Measurements from ENCODE around the gene APRT. TPM values are rescaled to one million over a fixed set of nuclear protein-coding genes. Genes with fewer than 3 reads are reported as not detected.

Gene APRT
- total RNA-seq, 4 donors from 2014 or later: 56.2 to 78.7 (median 62.4) TPM

DNA sequence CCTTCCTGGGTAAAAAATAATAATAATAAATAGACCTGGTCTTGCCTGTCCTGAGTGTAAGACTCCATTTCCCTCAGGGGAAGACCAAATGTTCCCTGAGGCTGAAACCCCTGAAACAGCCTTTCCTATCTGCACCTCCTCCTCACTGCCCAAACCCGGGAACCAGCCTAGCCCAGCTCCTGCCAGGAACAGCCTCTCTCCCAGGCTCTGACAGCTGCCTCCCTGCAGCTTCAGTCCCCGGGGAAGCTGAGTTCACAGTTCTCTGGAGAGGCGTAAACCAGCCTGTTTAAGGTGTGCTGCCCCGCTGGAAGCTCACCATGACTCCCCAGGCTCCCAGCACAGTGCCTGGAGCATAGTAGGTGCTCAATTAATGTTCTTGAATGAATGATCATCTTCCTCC lies 15.4 kb downstream of the APRT start:
- ATAC-seq: no peak
- H3K27me3 ChIP-seq: peaks cover 12 to 23% (median 22%) of the 10 kb centered on the region in 3 donors
- DNase-seq: no peak
- H3K4me3 ChIP-seq: no peak overlapping the region
- no peaks in the 10 kb centered on the region for H3K36me3 ChIP-seq
- in situ Hi-C loops (cut with MboI; ENCODE audit: low sequenced_read_pairs in 4 of 4): no loop called here
- H3K27ac ChIP-seq: no peak overlapping the region
- intact Hi-C loops (cut with DNase I; ENCODE audit: low total_unique reads): no loop called here
- H3K4me1 ChIP-seq: no peaks in the 10 kb centered on the region
- TF ChIP-seq, protein P1, sequence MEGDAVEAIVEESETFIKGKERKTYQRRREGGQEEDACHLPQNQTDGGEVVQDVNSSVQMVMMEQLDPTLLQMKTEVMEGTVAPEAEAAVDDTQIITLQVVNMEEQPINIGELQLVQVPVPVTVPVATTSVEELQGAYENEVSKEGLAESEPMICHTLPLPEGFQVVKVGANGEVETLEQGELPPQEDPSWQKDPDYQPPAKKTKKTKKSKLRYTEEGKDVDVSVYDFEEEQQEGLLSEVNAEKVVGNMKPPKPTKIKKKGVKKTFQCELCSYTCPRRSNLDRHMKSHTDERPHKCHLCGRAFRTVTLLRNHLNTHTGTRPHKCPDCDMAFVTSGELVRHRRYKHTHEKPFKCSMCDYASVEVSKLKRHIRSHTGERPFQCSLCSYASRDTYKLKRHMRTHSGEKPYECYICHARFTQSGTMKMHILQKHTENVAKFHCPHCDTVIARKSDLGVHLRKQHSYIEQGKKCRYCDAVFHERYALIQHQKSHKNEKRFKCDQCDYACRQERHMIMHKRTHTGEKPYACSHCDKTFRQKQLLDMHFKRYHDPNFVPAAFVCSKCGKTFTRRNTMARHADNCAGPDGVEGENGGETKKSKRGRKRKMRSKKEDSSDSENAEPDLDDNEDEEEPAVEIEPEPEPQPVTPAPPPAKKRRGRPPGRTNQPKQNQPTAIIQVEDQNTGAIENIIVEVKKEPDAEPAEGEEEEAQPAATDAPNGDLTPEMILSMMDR (IDR thresholded peaks at IDR 0.05 in 4 of 5, conservative IDR thresholded peaks at IDR 0.05 in 1 of 5): no peak
- no peak for TF ChIP-seq POLR2A (IDR thresholded peaks at IDR 0.05)
- H3K9me3 ChIP-seq: no peaks in the 10 kb centered on the region

DNA sequence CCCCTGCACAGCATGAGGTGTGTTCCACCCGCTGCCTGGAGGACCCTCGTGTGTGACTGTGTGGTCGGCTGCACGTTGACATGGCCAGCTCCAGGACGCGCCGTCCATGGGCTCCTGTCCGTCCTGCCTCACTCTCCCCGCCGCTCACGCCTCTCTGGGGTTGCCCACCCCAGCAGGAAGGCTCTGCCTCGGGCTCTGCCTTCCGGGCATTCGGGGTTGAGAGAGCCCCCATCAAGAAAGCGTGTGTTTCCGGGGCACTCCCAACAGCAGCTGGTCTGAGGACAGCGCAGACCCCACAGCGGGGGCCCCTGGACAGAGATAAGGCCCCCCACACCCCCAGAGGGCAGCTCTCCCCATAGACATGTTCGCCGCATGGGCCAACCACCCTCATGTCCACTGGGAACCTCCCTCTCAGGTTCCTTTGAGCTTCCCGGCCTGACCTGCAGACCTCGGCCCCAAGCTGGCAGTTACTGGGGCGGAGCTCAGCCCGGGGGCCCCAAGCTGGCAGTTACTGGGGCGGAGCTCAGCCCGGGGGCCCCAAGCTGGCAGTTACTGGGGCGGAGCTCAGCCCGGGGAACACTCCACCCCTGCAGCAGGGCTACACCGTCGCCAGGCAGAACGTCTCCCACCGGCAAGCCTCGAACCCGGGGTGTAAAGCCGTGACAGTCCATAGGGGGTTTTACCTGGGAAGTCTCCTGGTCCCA lies 18.3 kb downstream of the APRT start:
- no peaks in the 10 kb centered on the region for H3K4me1 ChIP-seq
- peaks cover 17 to 24% (median 22%) of the 10 kb centered on the region in 3 donors for H3K27me3 ChIP-seq
- ATAC-seq (no peak), DNase-seq (no peak)
- H3K36me3 ChIP-seq: no peaks in the 10 kb centered on the region
- H3K9me3 ChIP-seq: no peaks in the 10 kb centered on the region
- TF ChIP-seq, protein P1 (IDR thresholded peaks at IDR 0.05 in 4 of 5, conservative IDR thresholded peaks at IDR 0.05 in 1 of 5): no peak
- no peak for TF ChIP-seq POLR2A (IDR thresholded peaks at IDR 0.05)
- H3K27ac ChIP-seq: no peak overlapping the region
- intact Hi-C loops (cut with DNase I; ENCODE audit: low total_unique reads) (no loop called here), in situ Hi-C loops (cut with MboI; ENCODE audit: low sequenced_read_pairs in 4 of 4) (no loop called here)
- no peak overlapping the region for H3K4me3 ChIP-seq

DNA sequence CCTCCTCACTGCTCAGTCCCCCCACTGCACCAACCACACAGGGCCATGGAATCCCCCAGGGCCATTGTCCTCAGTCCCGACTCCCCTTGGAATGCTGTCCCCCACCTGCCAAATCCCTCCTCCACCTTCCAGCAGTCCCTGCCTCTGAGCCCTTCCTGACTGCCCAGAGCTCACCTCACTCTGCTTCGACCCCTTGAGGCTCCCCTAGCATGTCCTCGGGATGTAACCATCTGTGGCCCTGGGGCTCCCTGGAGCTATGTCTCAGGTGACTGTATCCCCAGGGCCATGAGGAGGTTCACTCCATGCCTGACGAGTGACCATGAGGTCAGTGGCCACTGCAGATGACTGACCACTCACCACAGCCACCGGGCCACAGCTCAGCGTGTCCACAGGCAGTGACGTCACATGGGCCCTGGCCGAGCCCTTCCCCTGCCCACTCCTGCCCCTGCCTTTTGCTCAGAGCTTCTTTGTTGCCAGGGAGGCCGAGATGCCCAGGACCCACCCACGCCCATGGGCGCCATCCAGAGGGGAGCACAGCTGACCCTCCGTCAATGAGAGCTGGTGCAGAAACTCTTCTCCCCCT lies 19.0 kb downstream of the APRT start:
- in situ Hi-C loops (cut with MboI; ENCODE audit: low sequenced_read_pairs in 4 of 4): no loop called here
- no peak for TF ChIP-seq POLR2A (IDR thresholded peaks at IDR 0.05)
- TF ChIP-seq, protein P1 (IDR thresholded peaks at IDR 0.05 in 4 of 5, conservative IDR thresholded peaks at IDR 0.05 in 1 of 5): no peak
- no peaks in the 10 kb centered on the region for H3K4me1 ChIP-seq
- no peak overlapping the region for H3K27ac ChIP-seq
- DNase-seq: no peak
- H3K9me3 ChIP-seq: no peaks in the 10 kb centered on the region
- no peak overlapping the region for H3K4me3 ChIP-seq
- no peaks in the 10 kb centered on the region for H3K36me3 ChIP-seq
- ATAC-seq: no peak
- peaks cover 17 to 24% (median 22%) of the 10 kb centered on the region in 3 donors for H3K27me3 ChIP-seq
- intact Hi-C loops (cut with DNase I; ENCODE audit: low total_unique reads): no loop called here

DNA sequence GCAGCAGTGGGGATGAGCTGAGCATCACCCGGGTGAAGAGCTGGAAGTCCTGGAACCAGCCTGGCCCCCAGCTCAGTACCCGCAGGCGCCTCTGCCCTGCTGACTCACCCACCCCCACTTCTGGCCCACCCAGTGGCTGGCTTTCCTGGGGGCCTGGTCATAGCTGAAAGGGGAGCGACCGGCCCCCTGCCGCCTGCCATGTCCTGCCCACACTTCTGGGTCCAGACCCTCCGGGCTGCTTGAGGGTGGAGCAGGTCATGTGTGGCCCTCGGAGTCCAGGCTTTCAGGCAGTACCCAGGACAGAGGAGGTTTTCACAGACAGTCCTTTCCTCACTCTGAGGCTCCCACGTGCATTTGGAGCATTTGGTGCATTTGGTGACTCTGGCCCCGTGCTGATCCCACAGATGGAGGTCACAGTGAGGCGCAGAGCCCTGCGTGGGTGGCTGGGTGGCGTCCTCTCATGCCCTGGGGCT lies 19.6 kb downstream of the APRT start:
- ATAC-seq: no peak
- intact Hi-C loops (cut with DNase I; ENCODE audit: low total_unique reads) (no loop called here), in situ Hi-C loops (cut with MboI; ENCODE audit: low sequenced_read_pairs in 4 of 4) (no loop called here)
- H3K4me1 ChIP-seq: no peaks in the 10 kb centered on the region
- peaks cover 17 to 24% (median 22%) of the 10 kb centered on the region in 3 donors for H3K27me3 ChIP-seq
- no peaks in the 10 kb centered on the region for H3K9me3 ChIP-seq
- no peak overlapping the region for H3K27ac ChIP-seq
- no peak for TF ChIP-seq POLR2A (IDR thresholded peaks at IDR 0.05)
- TF ChIP-seq, protein P1 (IDR thresholded peaks at IDR 0.05 in 4 of 5, conservative IDR thresholded peaks at IDR 0.05 in 1 of 5): no peak
- DNase-seq: no peak
- no peaks in the 10 kb centered on the region for H3K36me3 ChIP-seq
- H3K4me3 ChIP-seq: no peak overlapping the region
